ENCODE data around the gene DISP1.

The DISP1 gene

DNA sequence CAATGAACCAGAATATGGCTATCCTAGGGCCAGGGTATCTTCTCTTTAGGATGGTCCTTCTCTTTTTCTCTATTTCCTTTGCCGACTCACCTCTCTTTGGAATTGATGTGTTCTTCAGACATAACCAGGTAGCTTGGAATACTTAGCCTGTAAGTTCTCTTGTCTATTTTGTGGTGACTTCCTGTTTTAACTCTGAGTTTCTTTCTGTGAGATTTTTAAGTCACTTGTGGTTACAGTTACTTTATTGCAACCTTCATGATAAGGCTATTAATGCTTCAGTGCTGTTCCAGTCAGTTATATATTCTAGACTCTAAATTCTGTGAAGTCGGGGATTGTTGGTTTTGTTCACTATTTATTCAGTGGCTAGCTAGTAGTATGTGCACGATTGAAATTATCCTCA, 46.2 kb downstream of the DISP1 start:
- no peak for DNase-seq (ENCODE audit: low read depth in 2 of 2)
